Body of pancreas (tissue), 4 donors: ENCODE data around the gene RTKN2.

ENCODE experiments used
- CTCF ChIP-seq, 7 experiments: fragments of 450-650 bp in 4 of 7; fragments of 200-600 bp in 3 of 7; sonication (generic) in 3 of 7; IDR thresholded peaks; one replicate each; pipeline ENCODE4 v1.5.1; 2016 to 2019; ENCODE audit warnings: antibody characterized with exemption in 7 of 7
- POLR2A ChIP-seq, 3 donors: fragments of 450-650 bp; IDR thresholded peaks; one replicate each; pipeline ENCODE4 v1.6.1; 2016; ENCODE audit warnings: antibody characterized with exemption in 3 of 3, mild to moderate bottlenecking in 2 of 3

GRCh38 chr10:62259998-62260397 is 8.6 kb downstream of the RTKN2 start:
- TF ChIP-seq CTCF (IDR thresholded peaks at IDR 0.05) (no peak), POLR2A (IDR thresholded peaks at IDR 0.05) (no peak)
